HEK293 (cell line): ENCODE results near the gene KCNK18.

ENCODE experiments used
- SP2 ChIP-seq: fragments of 450-650 bp; formaldehyde crosslinking; IDR thresholded peaks from 2 replicates; pipeline ENCODE4 v1.5.1; 2016; ENCODE audit warnings: missing biosample characterization, missing genetic modification characterization
- ZIC2 ChIP-seq: fragments of 450-650 bp; formaldehyde crosslinking; IDR thresholded peaks from 2 replicates; pipeline ENCODE4 v1.5.1; 2016; ENCODE audit warnings: missing biosample characterization, missing genetic modification characterization
- ZNF10 ChIP-seq: fragments of 450-650 bp; formaldehyde crosslinking; IDR thresholded peaks from 2 replicates; pipeline ENCODE4 v1.5.1; 2017; ENCODE audit warnings: missing biosample characterization, missing genetic modification characterization
- ZNF274 ChIP-seq, 2 experiments: fragments of 200-500 bp in 1 of 2; fragments of 450-650 bp in 1 of 2; sonication (Bioruptor generic) in 1 of 2; formaldehyde crosslinking in 1 of 2; IDR thresholded peaks; 2 replicates each; pipeline versions ENCODE4 v1.5.1 to v1.6.1; 2014 to 2016; ENCODE audit warnings: borderline replicate concordance in 1 of 2, inconsistent platforms in 1 of 2, low read length in 1 of 2, missing biosample characterization in 1 of 2, missing genetic modification characterization in 1 of 2
- ZNF629 ChIP-seq: fragments of 450-650 bp; formaldehyde crosslinking; IDR thresholded peaks from 2 replicates; pipeline ENCODE4 v1.5.1; 2017; ENCODE audit warnings: missing biosample characterization, missing genetic modification characterization
- TF ChIP-seq, protein P1 (sequence below): fragments of 450-650 bp; formaldehyde crosslinking; IDR thresholded peaks from 2 replicates; pipeline ENCODE4 v1.5.1; 2016; ENCODE audit warnings: missing biosample characterization, missing genetic modification characterization
- TF ChIP-seq, protein P2 (sequence below): fragments of 450-650 bp; formaldehyde crosslinking; IDR thresholded peaks from 2 replicates; pipeline ENCODE4 v1.5.1; 2016; ENCODE audit warnings: missing biosample characterization, missing genetic modification characterization
- TF ChIP-seq, protein P3 (sequence below): fragments of 450-650 bp; formaldehyde crosslinking; IDR thresholded peaks from 2 replicates; pipeline ENCODE4 v1.5.1; 2016; ENCODE audit warnings: missing biosample characterization, missing genetic modification characterization
- TF ChIP-seq, protein P4 (sequence below): fragments of 450-650 bp; formaldehyde crosslinking; IDR thresholded peaks from 2 replicates; pipeline ENCODE4 v1.5.1; 2016; ENCODE audit warnings: missing biosample characterization, missing genetic modification characterization

DNA sequence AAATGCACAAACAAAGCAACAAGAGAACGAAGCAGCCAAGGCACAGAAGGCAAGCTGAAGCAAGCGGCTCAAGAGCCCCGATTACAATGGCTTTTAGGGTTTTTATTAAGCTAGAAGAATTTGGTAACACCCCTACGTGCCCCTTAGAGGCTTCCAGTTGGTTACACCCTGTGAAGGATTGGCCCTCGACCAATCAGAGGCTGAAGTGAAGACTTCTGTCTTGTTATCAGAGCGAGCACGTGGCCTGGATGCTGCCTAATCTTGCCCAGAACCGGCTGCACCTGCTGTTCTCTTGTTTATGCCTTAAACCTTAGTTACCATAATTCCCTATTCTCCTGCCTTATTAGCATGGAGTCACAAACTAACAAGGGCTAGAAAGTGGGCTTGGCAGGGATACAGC is 21.4 kb downstream of the KCNK18 start:
- TF ChIP-seq, protein P1, sequence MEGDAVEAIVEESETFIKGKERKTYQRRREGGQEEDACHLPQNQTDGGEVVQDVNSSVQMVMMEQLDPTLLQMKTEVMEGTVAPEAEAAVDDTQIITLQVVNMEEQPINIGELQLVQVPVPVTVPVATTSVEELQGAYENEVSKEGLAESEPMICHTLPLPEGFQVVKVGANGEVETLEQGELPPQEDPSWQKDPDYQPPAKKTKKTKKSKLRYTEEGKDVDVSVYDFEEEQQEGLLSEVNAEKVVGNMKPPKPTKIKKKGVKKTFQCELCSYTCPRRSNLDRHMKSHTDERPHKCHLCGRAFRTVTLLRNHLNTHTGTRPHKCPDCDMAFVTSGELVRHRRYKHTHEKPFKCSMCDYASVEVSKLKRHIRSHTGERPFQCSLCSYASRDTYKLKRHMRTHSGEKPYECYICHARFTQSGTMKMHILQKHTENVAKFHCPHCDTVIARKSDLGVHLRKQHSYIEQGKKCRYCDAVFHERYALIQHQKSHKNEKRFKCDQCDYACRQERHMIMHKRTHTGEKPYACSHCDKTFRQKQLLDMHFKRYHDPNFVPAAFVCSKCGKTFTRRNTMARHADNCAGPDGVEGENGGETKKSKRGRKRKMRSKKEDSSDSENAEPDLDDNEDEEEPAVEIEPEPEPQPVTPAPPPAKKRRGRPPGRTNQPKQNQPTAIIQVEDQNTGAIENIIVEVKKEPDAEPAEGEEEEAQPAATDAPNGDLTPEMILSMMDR (tag by site-specific recombination) = no peak
- TF ChIP-seq SP2 (tag by site-specific recombination) = no peak
- no peak for TF ChIP-seq ZNF274 (IDR thresholded peaks at IDR 0.05; ENCODE audit: low read length)
- no peak for TF ChIP-seq ZNF274 (tag by site-specific recombination; IDR thresholded peaks at IDR 0.05; ENCODE audit: borderline replicate concordance)
- no peak for TF ChIP-seq ZNF10 (tag by site-specific recombination)
- TF ChIP-seq, protein P2, sequence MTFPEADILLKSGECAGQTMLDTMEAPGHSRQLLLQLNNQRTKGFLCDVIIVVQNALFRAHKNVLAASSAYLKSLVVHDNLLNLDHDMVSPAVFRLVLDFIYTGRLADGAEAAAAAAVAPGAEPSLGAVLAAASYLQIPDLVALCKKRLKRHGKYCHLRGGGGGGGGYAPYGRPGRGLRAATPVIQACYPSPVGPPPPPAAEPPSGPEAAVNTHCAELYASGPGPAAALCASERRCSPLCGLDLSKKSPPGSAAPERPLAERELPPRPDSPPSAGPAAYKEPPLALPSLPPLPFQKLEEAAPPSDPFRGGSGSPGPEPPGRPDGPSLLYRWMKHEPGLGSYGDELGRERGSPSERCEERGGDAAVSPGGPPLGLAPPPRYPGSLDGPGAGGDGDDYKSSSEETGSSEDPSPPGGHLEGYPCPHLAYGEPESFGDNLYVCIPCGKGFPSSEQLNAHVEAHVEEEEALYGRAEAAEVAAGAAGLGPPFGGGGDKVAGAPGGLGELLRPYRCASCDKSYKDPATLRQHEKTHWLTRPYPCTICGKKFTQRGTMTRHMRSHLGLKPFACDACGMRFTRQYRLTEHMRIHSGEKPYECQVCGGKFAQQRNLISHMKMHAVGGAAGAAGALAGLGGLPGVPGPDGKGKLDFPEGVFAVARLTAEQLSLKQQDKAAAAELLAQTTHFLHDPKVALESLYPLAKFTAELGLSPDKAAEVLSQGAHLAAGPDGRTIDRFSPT (tag by site-specific recombination) = no peak
- no peak for TF ChIP-seq ZNF629 (tag by site-specific recombination)
- TF ChIP-seq ZIC2 = no peak
- TF ChIP-seq, protein P3, sequence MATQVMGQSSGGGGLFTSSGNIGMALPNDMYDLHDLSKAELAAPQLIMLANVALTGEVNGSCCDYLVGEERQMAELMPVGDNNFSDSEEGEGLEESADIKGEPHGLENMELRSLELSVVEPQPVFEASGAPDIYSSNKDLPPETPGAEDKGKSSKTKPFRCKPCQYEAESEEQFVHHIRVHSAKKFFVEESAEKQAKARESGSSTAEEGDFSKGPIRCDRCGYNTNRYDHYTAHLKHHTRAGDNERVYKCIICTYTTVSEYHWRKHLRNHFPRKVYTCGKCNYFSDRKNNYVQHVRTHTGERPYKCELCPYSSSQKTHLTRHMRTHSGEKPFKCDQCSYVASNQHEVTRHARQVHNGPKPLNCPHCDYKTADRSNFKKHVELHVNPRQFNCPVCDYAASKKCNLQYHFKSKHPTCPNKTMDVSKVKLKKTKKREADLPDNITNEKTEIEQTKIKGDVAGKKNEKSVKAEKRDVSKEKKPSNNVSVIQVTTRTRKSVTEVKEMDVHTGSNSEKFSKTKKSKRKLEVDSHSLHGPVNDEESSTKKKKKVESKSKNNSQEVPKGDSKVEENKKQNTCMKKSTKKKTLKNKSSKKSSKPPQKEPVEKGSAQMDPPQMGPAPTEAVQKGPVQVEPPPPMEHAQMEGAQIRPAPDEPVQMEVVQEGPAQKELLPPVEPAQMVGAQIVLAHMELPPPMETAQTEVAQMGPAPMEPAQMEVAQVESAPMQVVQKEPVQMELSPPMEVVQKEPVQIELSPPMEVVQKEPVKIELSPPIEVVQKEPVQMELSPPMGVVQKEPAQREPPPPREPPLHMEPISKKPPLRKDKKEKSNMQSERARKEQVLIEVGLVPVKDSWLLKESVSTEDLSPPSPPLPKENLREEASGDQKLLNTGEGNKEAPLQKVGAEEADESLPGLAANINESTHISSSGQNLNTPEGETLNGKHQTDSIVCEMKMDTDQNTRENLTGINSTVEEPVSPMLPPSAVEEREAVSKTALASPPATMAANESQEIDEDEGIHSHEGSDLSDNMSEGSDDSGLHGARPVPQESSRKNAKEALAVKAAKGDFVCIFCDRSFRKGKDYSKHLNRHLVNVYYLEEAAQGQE (tag by site-specific recombination) = no peak
- TF ChIP-seq, protein P4, sequence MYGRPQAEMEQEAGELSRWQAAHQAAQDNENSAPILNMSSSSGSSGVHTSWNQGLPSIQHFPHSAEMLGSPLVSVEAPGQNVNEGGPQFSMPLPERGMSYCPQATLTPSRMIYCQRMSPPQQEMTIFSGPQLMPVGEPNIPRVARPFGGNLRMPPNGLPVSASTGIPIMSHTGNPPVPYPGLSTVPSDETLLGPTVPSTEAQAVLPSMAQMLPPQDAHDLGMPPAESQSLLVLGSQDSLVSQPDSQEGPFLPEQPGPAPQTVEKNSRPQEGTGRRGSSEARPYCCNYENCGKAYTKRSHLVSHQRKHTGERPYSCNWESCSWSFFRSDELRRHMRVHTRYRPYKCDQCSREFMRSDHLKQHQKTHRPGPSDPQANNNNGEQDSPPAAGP (tag by site-specific recombination) = no peak
